ENCODE data around the gene INTS1.
"Not testable (repeated sequence)": the region's sequence is repeated elsewhere in the genome, so short reads cannot be mapped to it uniquely, and the experiment has no call there.

GRCh38 chr7:1515509-1515967 is 11.3 kb upstream of the INTS1 start:
- TF ChIP-seq FOXM1 (IDR thresholded peaks at IDR 0.05; ENCODE audit: borderline replicate concordance); ELF4 (IDR thresholded peaks at IDR 0.05): not testable (repeated sequence)
